Sciatic nerve (tissue), 2 donors: ENCODE results near the gene C19orf85. TPM values are rescaled to one million over a fixed set of nuclear protein-coding genes. Genes with fewer than 3 reads are reported as not detected.

Experiments
- ATAC-seq: fragments of 200-7000 bp; cut with Tn5 transposase; one replicate; pipeline ENCODE4 v1.9.1; 2020; ENCODE audit warnings: mild to moderate bottlenecking, moderate library complexity
- DNase-seq: peaks from one replicate; pipeline ENCODE4 v3.0.0-alpha.2; 2020; ENCODE audit warnings: low spot score
- intact Hi-C: fragments of 100-400 bp; cut with DNase I; formaldehyde crosslinking; loops from one replicate; pipeline ENCODE4 v1.14.2; 2022
- total RNA-seq: library from RNA; stranded (reverse); fragmentation: NEBNext Ultra II Directional; extraction: Animal tissue kit (Norgen Biotek cat#: 25700); gene quantifications from one replicate; pipeline ENCODE4 v1.2.1, GENCODE V29; 2021
- donor health status: DM: no; HTN: no; CAD: no.
- donor health status: DM: no; HTN: no; CAD: no.

The C19orf85 gene
- total RNA-seq, 1 donor from 2014 or later: not detected

- no peak for ATAC-seq
- intact Hi-C loops: no loop called here
- DNase-seq: no peak
Observed at GRCh38 chr19:55491546-55492360, 27.2 kb upstream of the C19orf85 start.

- DNase-seq: no peak
- intact Hi-C loops: no loop called here
- no peak for ATAC-seq
Observed at GRCh38 chr19:55490478-55491432, 26.2 kb upstream of the C19orf85 start.

GRCh38 chr19:55489711-55490477 lies 25.3 kb upstream of the C19orf85 start:
- intact Hi-C loops: no loop called here
- ATAC-seq (no peak), DNase-seq (no peak)

GRCh38 chr19:55488986-55489710 lies 24.6 kb upstream of the C19orf85 start:
- ATAC-seq: no peak
- no peak for DNase-seq

GRCh38 chr19:55487924-55488687 lies 23.6 kb upstream of the C19orf85 start, which contains the start of gene SSC5D:
SSC5D (plus strand) TSS chr19:55488436; CDS start chr19:55488590, 154 bp downstream.
- ATAC-seq (peak; percentile 25), DNase-seq (no peak)
- intact Hi-C loops: no loop called here

More at GRCh38 chr19:55488986-55489710, 24.6 kb upstream of the C19orf85 start:
- intact Hi-C loops: no loop called here

- DNase-seq: peak; percentile 87
- intact Hi-C loops: no loop called here
- ATAC-seq: peak; percentile 78
Observed at GRCh38 chr19:55486971-55487923, 22.7 kb upstream of the C19orf85 start.

GRCh38 chr19:55486043-55486970 lies 21.8 kb upstream of the C19orf85 start:
- DNase-seq (no peak), ATAC-seq (no peak)
- intact Hi-C loops: no loop called here

- ATAC-seq (no peak), DNase-seq (no peak)
- intact Hi-C loops: no loop called here
Observed at GRCh38 chr19:55485439-55486011, 21.0 kb upstream of the C19orf85 start.

GRCh38 chr19:55484593-55485438 lies 20.3 kb upstream of the C19orf85 start, which contains the start of gene NAT14:
NAT14 (plus strand) TSS chr19:55485188; CDS start chr19:55485709, 521 bp downstream.
- intact Hi-C loops: no loop called here
- DNase-seq (no peak), ATAC-seq (peak; percentile 63)

GRCh38 chr19:55483706-55484592 lies 19.4 kb upstream of the C19orf85 start:
- DNase-seq: no peak
- no peak for ATAC-seq
- intact Hi-C loops: no loop called here

GRCh38 chr19:55482967-55483705 lies 18.6 kb upstream of the C19orf85 start:
- intact Hi-C loops: no loop called here
- ATAC-seq (no peak), DNase-seq (no peak)

GRCh38 chr19:55482156-55482961 lies 17.8 kb upstream of the C19orf85 start:
- intact Hi-C loops: no loop called here
- no peak for DNase-seq

More at GRCh38 chr19:55482156-55482961, 17.8 kb upstream of the C19orf85 start:
- no peak for ATAC-seq
